ENCODE results near the gene PLXDC1.
"Not testable (repeated sequence)": the region's sequence is repeated elsewhere in the genome, so short reads cannot be mapped to it uniquely, and the experiment has no call there.

PLXDC1 gene

DNA sequence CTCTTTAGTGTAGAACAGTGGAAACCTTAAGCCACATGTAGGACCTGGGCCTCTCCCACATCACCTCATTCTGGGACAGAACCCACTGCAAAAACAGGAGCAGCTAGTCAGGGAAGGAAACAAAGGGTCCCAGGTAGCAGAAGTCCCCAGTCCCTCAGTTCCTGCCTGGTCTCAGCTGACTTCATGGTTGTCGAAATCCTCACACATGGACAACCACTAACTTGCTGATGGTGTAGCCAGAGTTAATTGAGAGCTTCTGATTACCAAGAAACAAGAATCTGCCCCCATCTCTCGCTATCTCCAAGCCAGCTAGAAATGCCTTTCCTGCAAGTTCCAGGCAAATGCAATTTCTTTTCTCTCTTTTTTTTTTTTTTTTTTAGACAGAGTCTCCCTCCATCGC is 18.1 kb upstream of the PLXDC1 start:
- H3K27me3 ChIP-seq (ENCODE audit: low read depth, low read length) = peaks cover 4% of the 10 kb centered on the region
- H3K79me2 ChIP-seq (ENCODE audit: low read length) = no peaks in the 10 kb centered on the region
- no peak overlapping the region for H3K9ac ChIP-seq (ENCODE audit: low read length)
- H3K36me3 ChIP-seq (replicated peaks; ENCODE audit: low read depth, low read length) = no peaks in the 10 kb centered on the region
- H3K4me3 ChIP-seq (ENCODE audit: low read length) = no peak overlapping the region
- H2AFZ ChIP-seq (ENCODE audit: low read depth, low read length) = no peak overlapping the region
- no peaks in the 10 kb centered on the region for H3K9me3 ChIP-seq (ENCODE audit: insufficient read depth, low read length)
- no peak overlapping the region for H3K4me2 ChIP-seq (ENCODE audit: low read length)
- H3K27ac ChIP-seq (ENCODE audit: low read length) = no peak overlapping the region
- no peaks in the 10 kb centered on the region for H3K4me1 ChIP-seq (ENCODE audit: low read length)
- no peak for TF ChIP-seq EZH2phosphoT487 (IDR thresholded peaks at IDR 0.05; ENCODE audit: low read depth)
- TF ChIP-seq, protein P1, sequence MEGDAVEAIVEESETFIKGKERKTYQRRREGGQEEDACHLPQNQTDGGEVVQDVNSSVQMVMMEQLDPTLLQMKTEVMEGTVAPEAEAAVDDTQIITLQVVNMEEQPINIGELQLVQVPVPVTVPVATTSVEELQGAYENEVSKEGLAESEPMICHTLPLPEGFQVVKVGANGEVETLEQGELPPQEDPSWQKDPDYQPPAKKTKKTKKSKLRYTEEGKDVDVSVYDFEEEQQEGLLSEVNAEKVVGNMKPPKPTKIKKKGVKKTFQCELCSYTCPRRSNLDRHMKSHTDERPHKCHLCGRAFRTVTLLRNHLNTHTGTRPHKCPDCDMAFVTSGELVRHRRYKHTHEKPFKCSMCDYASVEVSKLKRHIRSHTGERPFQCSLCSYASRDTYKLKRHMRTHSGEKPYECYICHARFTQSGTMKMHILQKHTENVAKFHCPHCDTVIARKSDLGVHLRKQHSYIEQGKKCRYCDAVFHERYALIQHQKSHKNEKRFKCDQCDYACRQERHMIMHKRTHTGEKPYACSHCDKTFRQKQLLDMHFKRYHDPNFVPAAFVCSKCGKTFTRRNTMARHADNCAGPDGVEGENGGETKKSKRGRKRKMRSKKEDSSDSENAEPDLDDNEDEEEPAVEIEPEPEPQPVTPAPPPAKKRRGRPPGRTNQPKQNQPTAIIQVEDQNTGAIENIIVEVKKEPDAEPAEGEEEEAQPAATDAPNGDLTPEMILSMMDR (IDR thresholded peaks at IDR 0.05; ENCODE audit: low read depth, low read length) = no peak
- H4K20me1 ChIP-seq (ENCODE audit: insufficient read depth, low read length) = no peaks in the 10 kb centered on the region

DNA sequence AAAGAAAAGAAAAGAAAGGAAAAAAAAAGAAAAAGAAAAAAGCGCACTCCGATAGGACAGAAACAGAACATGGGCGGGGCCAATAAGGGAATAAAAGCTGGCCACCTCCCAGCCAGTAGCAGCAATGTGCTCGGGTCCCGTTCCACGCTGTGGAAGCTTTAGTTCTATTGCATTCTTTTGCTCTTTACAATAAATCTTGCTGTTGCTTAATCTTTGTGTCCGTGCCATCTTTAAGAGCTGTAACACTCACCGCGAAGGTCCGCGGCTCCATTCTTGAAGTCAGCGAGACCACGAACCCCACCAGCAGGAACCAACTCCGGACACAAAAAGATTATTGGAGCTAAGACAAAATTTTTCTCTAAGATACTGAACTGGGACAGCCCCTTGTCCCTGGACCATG is 17.7 kb upstream of the PLXDC1 start:
- H3K4me1 ChIP-seq (ENCODE audit: low read length) = no peaks in the 10 kb centered on the region
- no peak overlapping the region for H3K27ac ChIP-seq (ENCODE audit: low read length)
- no peak overlapping the region for H2AFZ ChIP-seq (ENCODE audit: low read depth, low read length)
- no peaks in the 10 kb centered on the region for H3K79me2 ChIP-seq (ENCODE audit: low read length)
- H3K4me3 ChIP-seq (ENCODE audit: low read length) = no peak overlapping the region
- no peaks in the 10 kb centered on the region for H3K9me3 ChIP-seq (ENCODE audit: insufficient read depth, low read length)
- no peaks in the 10 kb centered on the region for H3K36me3 ChIP-seq (replicated peaks; ENCODE audit: low read depth, low read length)
- H3K27me3 ChIP-seq (ENCODE audit: low read depth, low read length) = peaks cover 4% of the 10 kb centered on the region
- no peaks in the 10 kb centered on the region for H4K20me1 ChIP-seq (ENCODE audit: insufficient read depth, low read length)
- no peak overlapping the region for H3K4me2 ChIP-seq (ENCODE audit: low read length)
- no peak for TF ChIP-seq EZH2phosphoT487 (IDR thresholded peaks at IDR 0.05; ENCODE audit: low read depth)
- TF ChIP-seq, protein P1 (IDR thresholded peaks at IDR 0.05; ENCODE audit: low read depth, low read length) = no peak
- H3K9ac ChIP-seq (ENCODE audit: low read length) = no peak overlapping the region

DNA sequence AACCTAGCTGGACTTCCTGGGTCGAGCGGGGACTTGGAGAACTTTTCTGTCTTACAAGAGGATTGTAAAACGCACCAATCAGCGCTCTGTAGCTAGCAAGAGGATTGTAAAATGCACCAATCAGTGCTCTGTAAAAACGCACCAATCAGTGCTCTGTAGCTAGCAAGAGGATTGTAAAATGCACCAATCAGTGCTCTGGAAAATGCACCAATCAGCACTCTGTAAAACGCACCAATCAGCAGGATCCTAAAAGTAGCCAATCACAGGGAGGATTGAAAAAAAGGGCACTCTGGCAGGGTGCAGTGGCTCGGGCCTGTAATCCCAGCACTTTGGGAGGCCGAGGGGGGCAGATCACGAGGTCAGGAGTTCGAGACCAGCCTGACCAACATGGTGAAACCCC is 17.1 kb upstream of the PLXDC1 start:
- not testable (repeated sequence) for H3K4me3 ChIP-seq (ENCODE audit: low read length); H3K4me2 ChIP-seq (ENCODE audit: low read length); H3K79me2 ChIP-seq (ENCODE audit: low read length); H3K36me3 ChIP-seq (replicated peaks; ENCODE audit: low read depth, low read length); H4K20me1 ChIP-seq (ENCODE audit: insufficient read depth, low read length); H3K9me3 ChIP-seq (ENCODE audit: insufficient read depth, low read length); H2AFZ ChIP-seq (ENCODE audit: low read depth, low read length); H3K4me1 ChIP-seq (ENCODE audit: low read length); H3K27me3 ChIP-seq (ENCODE audit: low read depth, low read length); H3K9ac ChIP-seq (ENCODE audit: low read length); H3K27ac ChIP-seq (ENCODE audit: low read length)

DNA sequence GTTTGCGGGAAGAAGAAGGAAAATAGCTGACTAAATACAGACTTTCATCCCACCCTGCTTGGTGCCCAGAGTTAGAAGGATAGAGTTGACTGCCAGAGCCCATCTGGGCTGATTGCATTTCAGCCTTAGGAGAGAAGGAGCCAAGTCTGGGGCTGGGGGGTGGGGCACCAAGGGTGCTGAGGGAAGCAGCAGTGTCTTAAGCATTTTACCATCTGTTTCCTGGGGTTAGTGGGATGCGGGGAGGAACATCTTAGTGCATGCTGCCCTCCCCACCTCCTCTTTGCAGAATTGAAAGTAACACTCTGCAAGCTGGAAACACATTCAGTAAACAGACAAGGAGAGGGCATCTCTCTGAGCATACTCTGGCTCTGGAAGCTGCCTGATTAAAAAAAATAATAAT is 16.0 kb upstream of the PLXDC1 start:
- Histone ChIP-seq H3K9me3 (ENCODE audit: insufficient read depth, low read length) (no peaks in the 10 kb centered on the region), H3K36me3 (replicated peaks; ENCODE audit: low read depth, low read length) (no peaks in the 10 kb centered on the region), H3K4me2 (ENCODE audit: low read length) (no peak overlapping the region), H3K4me3 (ENCODE audit: low read length) (no peak overlapping the region), H2AFZ (ENCODE audit: low read depth, low read length) (no peak overlapping the region), H3K27ac (ENCODE audit: low read length) (no peak overlapping the region), H3K79me2 (ENCODE audit: low read length) (no peaks in the 10 kb centered on the region), H3K9ac (ENCODE audit: low read length) (no peak overlapping the region), H3K27me3 (ENCODE audit: low read depth, low read length) (peaks cover 4% of the 10 kb centered on the region), H3K4me1 (ENCODE audit: low read length) (no peaks in the 10 kb centered on the region), H4K20me1 (ENCODE audit: insufficient read depth, low read length) (no peaks in the 10 kb centered on the region)
- TF ChIP-seq EZH2phosphoT487 (IDR thresholded peaks at IDR 0.05; ENCODE audit: low read depth) = no peak
- TF ChIP-seq, protein P1 (IDR thresholded peaks at IDR 0.05; ENCODE audit: low read depth, low read length) = no peak
